Head of caudate nucleus (tissue), 42 donors: ENCODE data around the gene CLEC2L.

Experiments used
- DNase-seq, 42 donors: peaks; one replicate each; pipeline versions ENCODE4 v3.0.0 to v3.0.0-alpha.2; 2020 to 2021; ENCODE audit warnings: mixed read lengths in 7 of 42
- intact Hi-C: fragments of 100-400 bp; cut with DNase I; formaldehyde crosslinking; loops from one replicate; pipeline ENCODE4 v1.15.0; 2022

Gene CLEC2L

DNA sequence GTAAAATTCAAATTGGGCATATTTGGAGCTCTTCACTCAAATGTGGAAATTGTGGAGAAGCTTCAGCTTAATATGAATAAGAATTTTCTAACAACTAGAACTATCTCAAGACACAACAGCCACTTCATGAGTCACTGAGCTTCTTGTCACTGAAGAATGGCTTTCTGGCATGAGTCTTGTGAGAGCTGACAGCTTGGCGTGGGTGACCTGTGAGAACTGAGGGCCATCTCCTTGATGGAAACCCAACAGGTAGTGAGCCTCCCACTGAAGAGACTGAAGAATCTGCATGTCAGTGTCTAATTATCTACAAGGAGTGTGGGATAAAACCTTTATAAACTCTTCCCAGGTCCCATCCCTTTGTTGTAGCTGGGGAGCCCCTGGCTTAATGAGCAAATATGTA, 66.0 kb downstream of the CLEC2L start:
- intact Hi-C loops, result no loop called here
- peak in 34 of 42 donors; percentile 34 to 86 (median 58) for DNase-seq

- DNase-seq, result peak in 4 of 42 donors; percentile 3 to 39 (median 21)
- intact Hi-C loops, result no loop called here
These were observed 68.2 kb downstream of the CLEC2L start for GRCh38 chr7:139591550-139592195.

DNA sequence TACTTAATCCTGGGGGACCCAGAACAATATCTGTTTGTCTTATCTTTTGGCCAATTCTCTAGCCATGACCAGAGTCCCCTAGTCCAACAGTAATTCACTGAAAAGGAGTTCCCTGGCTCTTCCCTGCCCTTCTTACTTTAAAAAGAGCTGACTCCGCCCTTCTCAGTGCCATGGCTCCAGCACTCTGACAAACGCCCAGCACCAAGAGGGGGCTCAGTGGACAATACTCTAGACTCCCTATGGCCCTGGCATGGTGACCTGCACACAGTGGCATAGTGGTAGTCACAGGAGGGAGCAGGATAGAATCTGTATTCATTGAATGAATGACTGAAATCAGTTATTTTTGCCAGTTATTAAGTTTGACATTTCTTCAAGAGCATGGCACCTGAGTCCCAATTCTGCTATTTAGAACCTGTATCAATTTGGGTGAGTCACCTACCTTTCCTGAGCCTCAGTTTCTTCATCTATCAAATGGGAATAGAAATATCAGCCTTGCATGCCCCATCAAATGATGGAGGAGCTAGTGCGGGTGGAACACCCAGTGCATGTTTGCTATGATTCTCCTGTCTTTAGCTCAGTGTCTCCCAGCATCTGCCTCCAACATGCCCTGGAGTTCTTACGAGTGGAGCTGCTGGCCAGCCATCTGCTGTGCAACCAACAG, 69.4 kb downstream of the CLEC2L start:
- intact Hi-C loops, result no loop called here

GRCh38 chr7:139594090-139594489, 70.6 kb downstream of the CLEC2L start:
- intact Hi-C loops, result no loop called here
- DNase-seq, result no peak

More for the DNA sequence above, 69.4 kb downstream of the CLEC2L start:
- DNase-seq, result peak in 1 of 42 donors; percentile 21
